ENCODE data around the gene SLC1A7.

GRCh38 chr1:53094533-53094919 lies 47.9 kb downstream of the SLC1A7 start:
- TF ChIP-seq CTBP1 (IDR thresholded peaks at IDR 0.05; ENCODE audit: borderline replicate concordance) (no peak), FOXA1 (IDR thresholded peaks at IDR 0.05) (no peak), ZNF384 (IDR thresholded peaks at IDR 0.05) (no peak), FOXM1 (IDR thresholded peaks at IDR 0.05; ENCODE audit: borderline replicate concordance) (no peak), TARDBP (IDR thresholded peaks at IDR 0.05) (no peak), PKNOX1 (IDR thresholded peaks at IDR 0.05) (no peak), ELF4 (IDR thresholded peaks at IDR 0.05) (no peak), FOXK2 (IDR thresholded peaks at IDR 0.05) (no peak), SP1 (IDR thresholded peaks at IDR 0.05) (no peak), L3MBTL2 (conservative IDR thresholded peaks at IDR 0.05) (no peak), HDGF (IDR thresholded peaks at IDR 0.05; ENCODE audit: borderline replicate concordance) (no peak)

Measured in HEK293T (cell line).